ENCODE data around the gene KRCC1. TPM values are rescaled to one million over a fixed set of nuclear protein-coding genes. Genes with fewer than 3 reads are reported as not detected.
"Not testable (repeated sequence)": the region's sequence is repeated elsewhere in the genome, so short reads cannot be mapped to it uniquely, and the experiment has no call there.

Gene KRCC1
- total RNA-seq, 4 donors from 2014 or later, result 29.4 to 44.6 (median 35.9) TPM

DNA sequence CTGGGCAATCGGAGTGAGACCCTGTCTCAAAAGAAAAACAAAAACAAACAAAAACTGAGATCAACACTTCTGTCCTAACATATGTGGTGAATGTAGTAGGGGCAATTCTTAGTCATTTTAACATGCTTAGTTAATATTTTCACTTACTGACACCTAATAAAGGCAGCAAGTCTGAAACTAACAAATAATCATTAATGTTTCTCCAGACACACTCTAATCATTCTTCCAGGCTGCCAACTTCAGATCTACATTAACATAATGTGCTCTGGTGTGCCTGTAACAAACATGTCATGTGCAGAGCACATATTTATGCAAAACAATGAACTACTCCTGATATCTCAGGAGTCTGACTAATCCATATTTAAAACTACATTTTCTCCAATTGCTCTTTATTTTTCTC lies 6.0 kb downstream of the KRCC1 start:
- no peak overlapping the region for H3K4me3 ChIP-seq (replicated peaks in 1 of 3)
- no peaks in the 10 kb centered on the region for H3K27me3 ChIP-seq
- DNase-seq, result no peak
- peaks cover 10 to 13% of the 10 kb centered on the region in 2 donors for H3K4me1 ChIP-seq
- 83 to 91% methylated on average over 1 of the region's 1 CpG for WGBS, 2 donors
- H3K36me3 ChIP-seq, result no peaks in the 10 kb centered on the region
- no peak overlapping the region for H3K27ac ChIP-seq
- no peaks in the 10 kb centered on the region for H3K9me3 ChIP-seq
- no peak for TF ChIP-seq CTCF (IDR thresholded peaks at IDR 0.05)
- no peak for TF ChIP-seq POLR2A (IDR thresholded peaks at IDR 0.05)
- intact Hi-C loops (cut with DNase I), result no loop called here

DNA sequence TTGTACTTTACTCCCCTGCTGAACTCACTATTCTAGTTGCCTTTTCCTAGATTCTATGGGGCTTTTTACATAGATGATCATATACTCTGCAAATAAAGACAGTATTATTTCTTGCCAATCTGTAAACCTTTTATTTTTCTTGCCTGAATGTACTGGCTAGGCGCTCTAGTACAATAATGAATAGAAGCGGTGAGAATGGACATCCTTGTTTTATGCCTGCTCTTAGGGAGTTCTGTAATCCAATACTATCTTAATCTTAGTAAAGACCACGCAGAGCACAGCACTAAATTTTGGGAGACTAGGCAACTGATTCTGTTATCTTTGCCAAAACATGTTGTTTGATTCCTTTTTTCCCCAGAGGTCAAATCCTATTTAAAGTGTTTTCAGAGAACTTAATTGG lies 7.0 kb downstream of the KRCC1 start:
- 91 to 94% methylated on average over 3 of the region's 3 CpGs for WGBS, 2 donors
- Histone ChIP-seq H3K27me3 (no peaks in the 10 kb centered on the region), H3K36me3 (no peaks in the 10 kb centered on the region), H3K4me3 (replicated peaks in 1 of 3) (no peak overlapping the region), H3K27ac (no peak overlapping the region), H3K4me1 (peaks cover 0 to 4% of the 10 kb centered on the region in 2 donors), H3K9me3 (no peaks in the 10 kb centered on the region)
- DNase-seq, result no peak
- intact Hi-C loops (cut with DNase I), result no loop called here
- TF ChIP-seq CTCF (IDR thresholded peaks at IDR 0.05) (no peak), POLR2A (IDR thresholded peaks at IDR 0.05) (no peak)

DNA sequence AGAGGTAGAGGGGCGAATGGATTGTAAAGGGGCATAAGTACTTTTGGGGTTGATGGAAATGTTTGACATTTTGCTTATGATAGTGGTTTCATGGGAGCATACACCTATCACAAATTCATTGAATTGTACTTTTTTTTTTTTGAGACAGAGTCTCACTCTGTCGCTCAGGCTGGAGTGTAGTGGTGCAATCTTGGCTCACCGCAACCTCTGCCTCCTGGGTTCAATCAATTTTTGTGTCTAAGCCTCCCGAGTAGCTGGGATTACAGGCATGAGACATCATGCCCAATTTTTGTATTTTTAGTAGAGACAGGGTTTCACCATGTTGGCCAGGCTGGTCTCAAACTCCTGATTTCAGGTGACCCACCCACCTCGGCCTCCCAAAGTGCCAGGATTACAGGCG lies 10.0 kb downstream of the KRCC1 start:
- H3K4me3 ChIP-seq (replicated peaks in 1 of 3); DNase-seq; H3K4me1 ChIP-seq; H3K27me3 ChIP-seq; H3K9me3 ChIP-seq; intact Hi-C loops (cut with DNase I); H3K27ac ChIP-seq; H3K36me3 ChIP-seq: not testable (repeated sequence)
- 95% methylated on average over 6 of the region's 6 CpGs for WGBS, 2 donors

GRCh38 chr2:88042476-88042875 lies 13.1 kb downstream of the KRCC1 start:
- Histone ChIP-seq H3K4me1 (no peaks in the 10 kb centered on the region), H3K9me3 (no peaks in the 10 kb centered on the region), H3K36me3 (no peaks in the 10 kb centered on the region), H3K27ac (no peak overlapping the region), H3K27me3 (no peaks in the 10 kb centered on the region), H3K4me3 (replicated peaks in 1 of 3) (no peak overlapping the region)
- DNase-seq, result no peak
- WGBS, 2 donors, result 98 to 100% methylated on average over 5 of the region's 5 CpGs
- TF ChIP-seq CTCF (IDR thresholded peaks at IDR 0.05) (no peak), POLR2A (IDR thresholded peaks at IDR 0.05) (no peak)
- intact Hi-C loops (cut with DNase I), result no loop called here

DNA sequence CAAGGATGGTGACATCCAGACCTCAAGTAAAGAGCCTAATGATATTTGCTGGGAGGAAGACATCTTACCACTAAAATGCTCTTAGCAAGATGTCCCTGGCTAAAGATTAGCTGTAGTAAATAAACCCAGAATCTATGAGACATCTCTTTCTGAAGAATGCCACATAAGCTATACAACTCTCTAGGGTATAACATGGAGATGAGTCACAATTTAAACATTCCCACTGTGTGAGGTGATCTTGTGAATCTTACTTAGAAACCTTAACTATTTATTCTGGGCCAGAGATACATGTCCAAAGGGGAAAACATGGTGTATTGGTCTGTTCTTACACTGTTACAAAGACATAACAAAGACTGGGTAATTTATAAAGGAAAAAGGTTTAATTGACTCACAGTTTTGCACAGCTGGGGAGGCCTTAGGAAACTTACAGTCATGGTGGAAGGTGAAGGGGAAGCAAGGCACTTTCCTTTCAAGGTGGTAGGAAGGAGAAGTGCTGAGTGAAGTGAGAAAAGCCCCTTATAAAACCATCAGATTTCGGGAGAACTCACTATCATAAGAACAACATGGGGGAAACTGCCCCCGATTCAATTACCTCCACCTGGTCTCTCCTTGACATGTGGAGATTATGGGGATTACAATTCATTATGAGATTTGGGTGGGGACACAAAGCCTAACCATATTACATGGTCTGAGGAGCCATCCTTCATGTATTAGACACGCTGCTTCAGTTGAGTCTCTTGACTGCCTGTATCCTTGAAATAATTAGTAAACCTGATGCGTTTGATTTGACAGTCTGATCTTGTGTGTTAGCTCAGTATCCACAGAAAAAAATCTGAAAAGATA lies 17.1 kb downstream of the KRCC1 start:
- no peaks in the 10 kb centered on the region for H3K4me1 ChIP-seq
- TF ChIP-seq POLR2A (IDR thresholded peaks at IDR 0.05) (no peak), CTCF (IDR thresholded peaks at IDR 0.05) (no peak)
- peaks cover 0 to 4% of the 10 kb centered on the region in 2 donors for H3K36me3 ChIP-seq
- no peaks in the 10 kb centered on the region for H3K9me3 ChIP-seq
- DNase-seq, result no peak
- intact Hi-C loops (cut with DNase I), result no loop called here
- WGBS, 2 donors, result 95 to 97% methylated on average over 4 of the region's 4 CpGs
- H3K27ac ChIP-seq, result no peak overlapping the region
- no peak overlapping the region for H3K4me3 ChIP-seq (replicated peaks in 1 of 3)
- H3K27me3 ChIP-seq, result no peaks in the 10 kb centered on the region
